Lung (tissue), 12 donors: ENCODE results near the gene ASB11. TPM values are rescaled to one million over a fixed set of nuclear protein-coding genes. Genes with fewer than 3 reads are reported as not detected.

ENCODE experiments used
- ATAC-seq: fragments of 200-7000 bp; cut with Tn5 transposase; one replicate; pipeline ENCODE4 v1.9.1; 2020; ENCODE audit warnings: moderate number of reproducible peaks; ENCODE audit not compliant: insufficient read depth, low FRiP score
- DNase-seq, 3 donors: peaks; one replicate each; pipeline ENCODE4 v3.0.0-alpha.2; 2013 to 2017
- H3K27ac ChIP-seq, 2 donors: one replicate each; pipeline ENCODE4 v1.5.1; 2013; ENCODE audit warnings: mild to moderate bottlenecking in 2 of 2, moderate library complexity in 2 of 2, control low read depth in 1 of 2, inconsistent platforms in 1 of 2, low read depth in 1 of 2, low read length in 1 of 2
- H3K27me3 ChIP-seq, 3 donors: one replicate each; pipeline ENCODE4 v1.5.1; 2013; ENCODE audit warnings: low read length in 2 of 3; ENCODE audit not compliant: control insufficient read depth in 3 of 3, insufficient read depth in 3 of 3
- H3K36me3 ChIP-seq, 4 donors: one replicate each; pipeline ENCODE4 v1.5.1; 2013; ENCODE audit warnings: low read length in 4 of 4, mild to moderate bottlenecking in 1 of 4, moderate library complexity in 1 of 4; ENCODE audit not compliant: control insufficient read depth in 4 of 4, insufficient read depth in 4 of 4
- H3K4me1 ChIP-seq, 5 donors: one replicate each; pipeline ENCODE4 v1.5.1; 2013; ENCODE audit warnings: low read length in 5 of 5, mild to moderate bottlenecking in 2 of 5, moderate library complexity in 1 of 5; ENCODE audit not compliant: control insufficient read depth in 5 of 5, insufficient read depth in 5 of 5
- H3K4me3 ChIP-seq: one replicate; pipeline ENCODE4 v1.5.1; 2013; ENCODE audit warnings: mild to moderate bottlenecking, control low read depth, moderate library complexity
- H3K9ac ChIP-seq, 2 donors: one replicate each; pipeline ENCODE4 v1.5.1; 2013; ENCODE audit warnings: low read length in 2 of 2, control low read depth in 1 of 2; ENCODE audit not compliant: insufficient read depth in 1 of 2
- H3K9me3 ChIP-seq, 4 donors: one replicate each; pipeline ENCODE4 v1.5.1; 2013; ENCODE audit warnings: low read length in 3 of 4, mild to moderate bottlenecking in 1 of 4, moderate library complexity in 1 of 4; ENCODE audit not compliant: control insufficient read depth in 4 of 4, insufficient read depth in 3 of 4
- WGBS, 2 donors: extraction: QIAGEN DNeasy Blood & Tissue Kit; methylation state at CpG; one replicate each; pipeline ENCODE4 v1.1.7; 2013; 5-methylcytosine and 5-hydroxymethylcytosine counted together
- polyA plus RNA-seq, 2 donors: library from polyadenylated mRNA; stranded (reverse); fragments of 200-250 nt; gene quantifications; one replicate each; pipeline ENCODE4 v1.2.1, GENCODE V29; 2013
- total RNA-seq, 2 donors: library from RNA; depleted of rRNA in 1 of 2; stranded (reverse); fragments of >200 nt in 1 of 2; gene quantifications; one replicate each; pipeline ENCODE4 v1.2.1, GENCODE V29; 2014 to 2021
- TF ChIP-seq, protein P1 (sequence below): IDR thresholded peaks from 2 replicates; pipeline ENCODE4 v1.5.1; 2012; ENCODE audit warnings: mild to moderate bottlenecking; ENCODE audit errors: control extremely low read depth, extremely low read depth
- donor health status: control.
- donor health status: control.
- donor health status: Bipolar disorder and iron deficiency.
- donor health status: healthy.
- donor health status: DM: yes; HTN: yes; CAD: no.

ASB11 gene
- total and polyA plus RNA-seq, 4 donors, result 0.06 to 0.34 (median 0.06) TPM; not detected in 1

DNA sequence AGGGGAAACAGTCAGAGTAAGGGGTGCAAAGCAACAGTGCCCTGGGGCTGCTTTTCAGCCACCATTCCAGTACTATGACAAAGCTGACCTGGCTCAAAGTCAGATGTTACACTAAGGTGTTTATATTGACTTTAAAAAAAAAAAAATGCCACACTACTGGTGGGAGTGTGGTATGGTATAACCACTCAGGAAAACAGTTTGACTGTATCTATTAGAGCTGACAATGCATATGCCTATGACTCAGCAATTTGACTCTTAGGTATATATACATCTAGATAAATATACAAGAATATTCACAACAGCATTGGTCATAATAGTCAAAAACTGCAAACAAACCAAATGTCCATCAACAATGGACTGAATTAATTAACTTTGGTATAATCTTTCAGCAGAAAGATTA, 60.6 kb downstream of the ASB11 start:
- no peaks in the 10 kb centered on the region for H3K9me3 ChIP-seq
- H3K4me1 ChIP-seq, result no peaks in the 10 kb centered on the region
- no peak for DNase-seq
- no peak overlapping the region for H3K9ac ChIP-seq
- peaks cover 0 to 40% (median 10%) of the 10 kb centered on the region in 3 donors for H3K27me3 ChIP-seq
- no peak overlapping the region for H3K27ac ChIP-seq
- H3K4me3 ChIP-seq, result no peak overlapping the region
- ATAC-seq, result no peak
- no peaks in the 10 kb centered on the region for H3K36me3 ChIP-seq
- TF ChIP-seq, protein P1, sequence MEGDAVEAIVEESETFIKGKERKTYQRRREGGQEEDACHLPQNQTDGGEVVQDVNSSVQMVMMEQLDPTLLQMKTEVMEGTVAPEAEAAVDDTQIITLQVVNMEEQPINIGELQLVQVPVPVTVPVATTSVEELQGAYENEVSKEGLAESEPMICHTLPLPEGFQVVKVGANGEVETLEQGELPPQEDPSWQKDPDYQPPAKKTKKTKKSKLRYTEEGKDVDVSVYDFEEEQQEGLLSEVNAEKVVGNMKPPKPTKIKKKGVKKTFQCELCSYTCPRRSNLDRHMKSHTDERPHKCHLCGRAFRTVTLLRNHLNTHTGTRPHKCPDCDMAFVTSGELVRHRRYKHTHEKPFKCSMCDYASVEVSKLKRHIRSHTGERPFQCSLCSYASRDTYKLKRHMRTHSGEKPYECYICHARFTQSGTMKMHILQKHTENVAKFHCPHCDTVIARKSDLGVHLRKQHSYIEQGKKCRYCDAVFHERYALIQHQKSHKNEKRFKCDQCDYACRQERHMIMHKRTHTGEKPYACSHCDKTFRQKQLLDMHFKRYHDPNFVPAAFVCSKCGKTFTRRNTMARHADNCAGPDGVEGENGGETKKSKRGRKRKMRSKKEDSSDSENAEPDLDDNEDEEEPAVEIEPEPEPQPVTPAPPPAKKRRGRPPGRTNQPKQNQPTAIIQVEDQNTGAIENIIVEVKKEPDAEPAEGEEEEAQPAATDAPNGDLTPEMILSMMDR, result no peak

DNA sequence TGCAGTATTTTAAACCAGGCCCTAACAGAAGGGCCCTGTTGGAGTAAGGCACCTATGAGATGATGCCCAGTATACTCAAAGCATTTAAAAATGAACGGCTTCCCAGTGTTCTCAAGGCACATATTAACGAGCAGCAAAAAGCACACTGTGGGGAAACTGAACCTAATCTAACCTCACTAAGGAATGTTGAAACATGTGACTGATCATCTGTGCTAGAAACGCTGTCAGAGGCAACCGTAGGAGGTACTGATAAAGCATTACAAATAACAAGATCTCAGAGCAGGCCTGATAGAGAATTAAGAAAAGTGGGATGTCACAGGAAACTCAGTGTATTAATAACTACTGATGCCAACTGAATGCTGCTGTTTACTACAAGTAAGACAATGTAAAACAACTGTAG, 69.5 kb downstream of the ASB11 start:
- peaks cover 0 to 41% (median 16%) of the 10 kb centered on the region in 3 donors for H3K27me3 ChIP-seq
- no peak for ATAC-seq
- TF ChIP-seq, protein P1, result no peak
- H3K4me1 ChIP-seq, result no peaks in the 10 kb centered on the region
- no peak overlapping the region for H3K9ac ChIP-seq
- WGBS, 2 donors, result 60 to 79% methylated on average over 4 of the region's 4 CpGs
- no peak overlapping the region for H3K4me3 ChIP-seq
- peak in 2 of 3 donors; percentile 17 to 25 for DNase-seq
- no peaks in the 10 kb centered on the region for H3K36me3 ChIP-seq
- no peak overlapping the region for H3K27ac ChIP-seq
- no peaks in the 10 kb centered on the region for H3K9me3 ChIP-seq

DNA sequence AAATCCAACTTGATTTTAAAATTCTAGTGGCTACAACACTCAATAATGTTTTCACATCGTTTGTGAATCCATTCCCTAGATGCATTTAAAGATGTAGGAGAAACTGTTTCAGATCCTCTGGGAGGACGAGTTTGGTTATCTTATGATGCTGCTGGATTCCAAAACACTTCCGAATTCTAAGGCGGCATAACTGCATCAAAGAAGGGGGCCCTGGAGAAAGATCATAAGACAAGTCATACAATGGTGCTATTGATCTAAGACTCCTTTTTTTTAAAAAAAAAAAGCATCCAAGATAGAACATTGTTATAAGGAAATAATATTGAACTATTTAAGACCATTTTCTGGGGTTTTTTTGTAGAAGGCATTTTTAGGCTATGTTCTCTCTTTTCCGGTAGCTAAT, 71.0 kb downstream of the ASB11 start:
- H3K36me3 ChIP-seq, result no peaks in the 10 kb centered on the region
- H3K4me1 ChIP-seq, result no peaks in the 10 kb centered on the region
- TF ChIP-seq, protein P1, result no peak
- no peak overlapping the region for H3K4me3 ChIP-seq
- no peak overlapping the region for H3K9ac ChIP-seq
- no peaks in the 10 kb centered on the region for H3K9me3 ChIP-seq
- H3K27ac ChIP-seq, result no peak overlapping the region
- DNase-seq, result no peak
- 74 to 86% methylated on average over 5 of the region's 5 CpGs for WGBS, 2 donors
- no peak for ATAC-seq
- H3K27me3 ChIP-seq, result peaks cover 0 to 35% (median 16%) of the 10 kb centered on the region in 3 donors

DNA sequence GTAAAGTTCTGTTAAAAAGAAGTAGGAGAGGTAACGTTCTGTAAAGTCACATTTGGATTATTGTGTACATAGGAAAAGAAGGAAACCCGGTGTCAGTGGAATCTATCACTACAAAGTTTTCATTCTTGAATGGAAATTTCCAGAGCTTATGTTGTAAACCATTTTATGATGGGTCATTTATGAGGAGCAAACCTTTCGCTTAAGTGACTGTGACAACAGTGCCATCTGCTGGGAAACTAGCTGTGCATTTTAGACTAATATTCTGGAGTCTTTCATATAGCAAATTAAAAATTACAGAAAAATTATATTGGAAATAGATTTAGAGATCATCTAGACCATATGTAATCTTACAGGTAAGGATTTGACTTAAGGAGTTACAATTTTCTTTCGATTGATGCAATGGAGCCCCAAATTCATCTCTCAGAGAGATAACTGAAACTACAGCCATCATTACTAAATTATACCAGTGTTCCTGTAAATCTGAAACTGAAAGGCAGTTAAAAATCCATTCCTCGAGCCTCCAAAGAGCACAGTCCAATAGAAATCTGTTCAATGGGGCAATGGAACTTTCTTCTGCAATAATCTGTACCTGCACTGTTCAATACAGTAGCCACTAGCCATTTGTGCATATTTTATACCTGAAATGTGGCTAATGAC, 72.4 kb downstream of the ASB11 start:
- Histone ChIP-seq H3K9ac (no peak overlapping the region), H3K9me3 (no peaks in the 10 kb centered on the region), H3K4me1 (no peaks in the 10 kb centered on the region), H3K4me3 (no peak overlapping the region), H3K36me3 (no peaks in the 10 kb centered on the region), H3K27me3 (peaks cover 0 to 37% (median 23%) of the 10 kb centered on the region in 3 donors), H3K27ac (no peak overlapping the region)
- WGBS, 2 donors, result 11 to 35% methylated on average over 5 of the region's 5 CpGs
- DNase-seq, result peak; percentile 54 to 79 (median 69)
- TF ChIP-seq, protein P1, result peak; percentile 26
- no peak for ATAC-seq
